K562 (cell line): ENCODE data around the gene RPL35.

Experiments
- KDM1A ChIP-seq, 2 experiments: fragments of 450-650 bp; IDR thresholded peaks; 2 replicates each; pipeline ENCODE4 v1.6.1; 2016; ENCODE audit warnings: mild to moderate bottlenecking in 2 of 2
- MED1 ChIP-seq: sonication (generic); formaldehyde crosslinking; IDR thresholded peaks from 2 replicates; pipeline ENCODE4 v1.8.1; 2023; ENCODE audit warnings: missing genetic modification reagents, borderline replicate concordance
- MEF2A ChIP-seq: IDR thresholded peaks from 2 replicates; pipeline ENCODE4 v1.6.1; 2011; ENCODE audit warnings: low read depth, mild to moderate bottlenecking, low read length, moderate library complexity; ENCODE audit not compliant: control insufficient read depth
- NR2C1 ChIP-seq, 2 experiments: fragments of 450-650 bp; IDR thresholded peaks; 2 replicates each; pipeline ENCODE4 v1.6.1; 2017; ENCODE audit warnings: mild to moderate bottlenecking in 2 of 2, antibody characterized with exemption in 1 of 2, inconsistent platforms in 1 of 2, missing compliant biosample characterization in 1 of 2, missing genetic modification characterization in 1 of 2
- OTX1 ChIP-seq: fragments of 450-650 bp; formaldehyde crosslinking; IDR thresholded peaks from 2 replicates; pipeline ENCODE4 v1.4.0; 2022; ENCODE audit warnings: mild to moderate bottlenecking
- POLR2AphosphoS5 ChIP-seq: IDR thresholded peaks from 2 replicates; pipeline ENCODE4 v1.6.1; 2011; ENCODE audit warnings: mild to moderate bottlenecking, low read depth, low read length, moderate library complexity; ENCODE audit not compliant: control insufficient read depth, insufficient read depth
- RNF2 ChIP-seq: sonication (generic); IDR thresholded peaks from 2 replicates; pipeline ENCODE4 v1.6.1; 2016
- SRF ChIP-seq, 2 experiments: fragments of 250-450, 450-650 bp in 1 of 2; sonication (Bioruptor Pico) in 1 of 2; sonication (generic) in 1 of 2; formaldehyde crosslinking; IDR thresholded peaks; 2 replicates each; pipeline versions ENCODE4 v1.5.0 to v1.5.1; 2020 to 2022; ENCODE audit warnings: mild to moderate bottlenecking in 1 of 2, missing genetic modification reagents in 1 of 2
- ZBED1 ChIP-seq: IDR thresholded peaks from 2 replicates; pipeline ENCODE4 v1.6.1; 2014
- ZNF24 ChIP-seq: fragments of 450-650 bp; IDR thresholded peaks from 2 replicates; pipeline ENCODE4 v1.6.1; 2016
- ZNF274 ChIP-seq: IDR thresholded peaks from 2 replicates; pipeline ENCODE4 v1.6.1; 2011; ENCODE audit warnings: low read depth, mild to moderate bottlenecking, low read length, moderate library complexity, borderline replicate concordance
- ZZZ3 ChIP-seq: fragments of 450-650 bp; IDR thresholded peaks from 2 replicates; pipeline ENCODE4 v1.6.1; 2016; ENCODE audit warnings: antibody characterized with exemption, mild to moderate bottlenecking, moderate library complexity
- TF ChIP-seq, protein P1 (sequence below), 3 experiments: IDR thresholded peaks in 2 of 3; conservative IDR thresholded peaks in 1 of 3; 2 replicates each; pipeline ENCODE4 v1.5.1; 2011 to 2012; ENCODE audit warnings: low read length in 3 of 3, mild to moderate bottlenecking in 3 of 3, control low read depth in 2 of 3, improper control_type of control experiment in 1 of 3, inconsistent platforms in 1 of 3, low read depth in 1 of 3, mixed read lengths in 1 of 3, moderate library complexity in 1 of 3; ENCODE audit not compliant: insufficient read depth in 2 of 3

DNA sequence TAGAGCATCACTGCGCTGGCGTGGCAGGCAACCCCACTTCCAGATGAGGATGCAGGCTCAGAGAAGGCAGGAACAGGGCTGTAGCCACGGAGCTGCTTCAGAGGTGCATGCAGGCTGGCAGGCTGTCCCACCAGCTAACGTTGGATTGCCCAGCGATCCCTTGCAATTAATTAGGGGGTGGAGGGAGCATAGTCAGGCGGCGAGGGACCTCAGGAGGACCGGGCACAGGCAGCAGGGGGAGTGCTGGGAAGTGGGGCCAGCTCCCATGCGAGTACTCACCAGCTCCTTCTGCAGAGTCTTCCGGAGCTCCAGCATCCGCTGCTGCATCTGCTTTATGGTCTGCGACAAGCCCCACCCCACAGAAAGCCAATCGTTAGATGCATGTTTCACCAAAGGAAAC is 20.5 kb upstream of the RPL35 start:
- TF ChIP-seq POLR2AphosphoS5 (no peak), KDM1A (IDR thresholded peaks at IDR 0.05) (no peak), ZBED1 (no peak), MEF2A (no peak), ZNF274 (no peak), ZZZ3 (no peak), NR2C1 (IDR thresholded peaks at IDR 0.05) (no peak), NR2C1 (tag; IDR thresholded peaks at IDR 0.05) (no peak), SRF (CRISPR knock-in tag; IDR thresholded peaks at IDR 0.05) (no peak), RNF2 (no peak), MED1 (CRISPR knock-in tag) (no peak), OTX1 (no peak), ZNF24 (no peak)
- TF ChIP-seq, protein P1, sequence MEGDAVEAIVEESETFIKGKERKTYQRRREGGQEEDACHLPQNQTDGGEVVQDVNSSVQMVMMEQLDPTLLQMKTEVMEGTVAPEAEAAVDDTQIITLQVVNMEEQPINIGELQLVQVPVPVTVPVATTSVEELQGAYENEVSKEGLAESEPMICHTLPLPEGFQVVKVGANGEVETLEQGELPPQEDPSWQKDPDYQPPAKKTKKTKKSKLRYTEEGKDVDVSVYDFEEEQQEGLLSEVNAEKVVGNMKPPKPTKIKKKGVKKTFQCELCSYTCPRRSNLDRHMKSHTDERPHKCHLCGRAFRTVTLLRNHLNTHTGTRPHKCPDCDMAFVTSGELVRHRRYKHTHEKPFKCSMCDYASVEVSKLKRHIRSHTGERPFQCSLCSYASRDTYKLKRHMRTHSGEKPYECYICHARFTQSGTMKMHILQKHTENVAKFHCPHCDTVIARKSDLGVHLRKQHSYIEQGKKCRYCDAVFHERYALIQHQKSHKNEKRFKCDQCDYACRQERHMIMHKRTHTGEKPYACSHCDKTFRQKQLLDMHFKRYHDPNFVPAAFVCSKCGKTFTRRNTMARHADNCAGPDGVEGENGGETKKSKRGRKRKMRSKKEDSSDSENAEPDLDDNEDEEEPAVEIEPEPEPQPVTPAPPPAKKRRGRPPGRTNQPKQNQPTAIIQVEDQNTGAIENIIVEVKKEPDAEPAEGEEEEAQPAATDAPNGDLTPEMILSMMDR (IDR thresholded peaks at IDR 0.05 in 2 of 3, conservative IDR thresholded peaks at IDR 0.05 in 1 of 3; ENCODE audit: insufficient read depth in 2 of 3, low read depth in 1 of 3, low read length in 3 of 3), result no peak
